Pons (tissue), 1 donor: ENCODE measurements around the gene SPATC1L.
"Not testable (repeated sequence)": the region's sequence is repeated elsewhere in the genome, so short reads cannot be mapped to it uniquely, and the experiment has no call there.

ENCODE experiments used
- DNase-seq: peaks from one replicate; pipeline ENCODE4 v3.0.0-alpha.2; 2016; ENCODE audit warnings: low spot score

The SPATC1L gene

DNA sequence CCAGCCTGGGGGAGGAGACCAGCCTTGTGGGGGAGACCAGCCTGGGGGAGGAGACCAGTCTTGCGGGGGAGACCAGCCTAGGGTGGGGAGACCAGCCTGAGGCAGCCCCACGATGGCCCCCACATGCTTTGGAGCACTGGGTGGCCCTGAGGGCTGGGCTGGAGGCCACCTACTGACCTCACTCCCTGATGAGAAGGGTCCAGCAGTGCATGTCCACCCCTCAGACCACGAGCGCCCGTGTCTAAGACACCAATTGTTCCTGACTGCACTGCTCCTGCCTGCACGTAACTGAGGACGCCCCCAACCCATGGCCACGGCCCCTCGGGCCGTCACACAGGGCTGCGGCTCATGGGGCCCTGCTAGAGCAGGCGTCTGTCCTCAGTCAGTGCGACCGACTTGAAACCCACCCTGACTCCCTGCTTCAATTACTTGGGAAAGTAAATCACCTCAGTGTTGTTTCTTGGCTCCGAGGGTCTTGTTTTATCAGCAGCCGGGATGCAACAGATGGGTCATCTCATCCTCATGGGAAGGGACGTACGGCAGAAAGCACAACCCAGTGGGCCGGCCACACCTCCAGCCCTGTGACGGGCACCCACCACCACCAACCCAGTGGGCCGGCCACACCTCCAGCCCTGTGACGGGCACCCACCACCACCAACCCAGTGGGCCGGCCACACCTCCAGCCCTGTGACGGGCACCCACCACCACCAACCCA lies at the start of gene SPATC1L:
Gene SPATC1L (minus strand): TSS at position 550 of the 715 bp plus-strand sequence. CDS start 1,643 bp downstream, outside the sequence.
- peak; percentile 80 for DNase-seq

DNA sequence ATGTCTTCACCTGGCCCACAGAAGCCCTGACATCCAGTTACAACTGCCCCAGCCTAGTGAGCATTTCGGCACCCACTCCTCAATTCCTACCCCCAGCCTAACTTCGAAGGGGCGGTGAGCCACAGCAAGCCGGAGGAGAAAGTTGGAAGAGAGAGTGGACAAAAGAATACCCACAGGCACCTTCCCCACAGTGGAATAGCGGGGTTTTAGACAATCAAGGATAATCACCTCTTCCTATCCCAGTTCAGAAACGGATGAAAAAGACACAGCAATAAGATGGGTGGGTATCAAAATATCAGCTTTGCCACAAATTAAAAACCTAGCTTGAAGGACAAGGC lies 45.6 kb upstream of the SPATC1L start:
- no peak for DNase-seq

DNA sequence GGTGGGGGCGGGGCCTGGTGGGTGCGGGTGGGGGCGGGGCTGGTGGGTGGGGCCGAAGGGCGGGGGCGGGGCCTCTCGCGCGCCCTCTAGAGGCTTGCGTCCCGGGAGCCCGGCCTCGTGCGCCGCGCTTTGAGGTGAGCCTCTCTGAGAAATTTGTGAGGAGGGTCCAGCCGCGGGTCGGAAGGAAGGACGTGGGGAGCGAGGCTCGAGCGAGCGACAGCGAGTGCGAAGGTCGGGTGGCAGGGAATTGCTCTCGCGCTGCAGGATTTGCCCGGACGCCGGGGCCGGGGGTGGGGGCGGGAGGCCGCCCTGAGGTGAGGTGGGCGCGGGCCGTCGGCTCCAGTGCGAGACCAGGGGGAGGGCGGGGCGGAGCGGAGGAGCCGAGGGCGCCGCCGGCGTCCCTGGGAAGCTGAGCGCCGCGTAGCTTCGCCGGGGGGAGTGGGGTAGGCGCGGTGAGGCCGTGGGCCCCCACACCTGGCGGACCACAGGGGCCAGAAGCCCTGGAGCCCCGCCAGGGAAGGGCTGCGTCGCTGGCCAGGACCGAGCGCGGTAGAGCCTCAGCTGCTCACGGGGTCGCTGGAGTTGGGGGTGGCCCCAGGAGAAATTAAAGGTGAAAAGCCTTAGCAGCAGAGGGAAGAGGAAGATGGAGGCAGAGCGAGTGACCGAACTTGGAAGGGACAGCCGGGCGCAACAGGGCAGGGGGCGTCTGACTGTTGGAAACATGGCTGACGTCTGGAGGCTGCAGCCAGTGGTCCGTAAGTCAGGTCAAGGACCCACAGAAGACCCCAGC lies 45.1 kb upstream of the SPATC1L start:
- DNase-seq: peak; percentile 39

DNA sequence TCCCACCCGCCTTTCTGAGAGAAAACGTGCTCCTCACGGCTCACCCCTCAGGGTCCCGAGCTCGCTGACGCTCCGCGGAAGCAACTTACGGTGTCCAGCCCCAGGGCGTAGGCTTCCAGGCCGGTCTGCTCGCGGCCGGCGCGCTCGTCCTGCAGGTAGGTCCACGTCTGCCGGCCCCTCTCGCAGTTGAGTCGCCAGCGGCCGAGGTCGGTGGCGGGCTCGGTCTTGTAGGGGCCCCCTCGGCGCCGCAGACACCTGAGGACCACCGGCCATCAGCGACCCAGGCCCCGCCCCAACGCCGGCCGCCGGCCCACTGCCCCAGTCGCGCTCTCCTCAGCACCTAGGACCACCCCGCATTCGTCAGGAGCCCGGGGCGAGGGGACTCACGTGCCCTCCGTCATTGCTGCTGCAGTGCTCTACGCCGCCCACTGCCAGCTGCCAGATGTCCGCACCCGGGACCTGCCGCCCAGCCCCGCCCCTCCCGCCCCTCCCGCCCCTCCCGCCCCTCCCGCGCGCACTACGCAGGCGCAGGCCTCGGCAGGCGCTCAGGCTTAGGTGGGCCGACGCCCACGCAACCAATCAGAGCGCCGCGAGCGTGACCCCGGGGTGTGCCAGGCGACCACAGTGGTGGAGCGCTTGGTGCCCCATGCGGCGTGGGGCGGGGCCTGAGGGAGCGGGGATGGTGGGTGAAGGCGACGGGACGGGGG lies 44.2 kb upstream of the SPATC1L start, which contains the start of gene LSS:
Gene LSS (minus strand): TSS at position 430 of the 707 bp plus-strand sequence. CDS start 29 bp downstream, at position 401.
- DNase-seq: peak; percentile 97

DNA sequence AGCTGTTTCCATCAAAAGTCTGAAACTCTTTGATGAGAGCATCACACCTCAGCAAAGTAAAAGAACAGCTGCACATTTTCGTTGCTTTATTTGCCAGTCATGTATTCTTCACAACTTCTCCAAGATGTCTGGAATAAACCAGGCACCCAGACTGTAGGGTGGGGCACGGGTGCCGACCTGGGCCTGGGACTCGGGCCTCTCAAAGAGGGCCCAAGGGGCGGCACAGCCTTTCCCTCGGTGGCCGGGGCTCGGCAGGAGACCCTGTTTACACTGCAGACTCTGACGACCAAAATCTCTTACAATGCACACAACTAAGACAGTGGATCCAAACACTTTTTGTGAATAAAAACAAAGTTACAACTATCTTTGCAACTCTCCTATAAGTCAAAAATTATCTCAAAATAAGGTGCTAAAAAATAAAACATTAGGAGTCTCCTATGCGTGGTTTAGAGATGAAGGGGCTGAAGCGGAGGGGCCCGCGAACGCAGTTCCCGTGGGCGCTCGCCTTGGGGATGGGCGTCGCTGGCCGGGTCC lies 43.6 kb upstream of the SPATC1L start:
- DNase-seq: peak; percentile 36

DNA sequence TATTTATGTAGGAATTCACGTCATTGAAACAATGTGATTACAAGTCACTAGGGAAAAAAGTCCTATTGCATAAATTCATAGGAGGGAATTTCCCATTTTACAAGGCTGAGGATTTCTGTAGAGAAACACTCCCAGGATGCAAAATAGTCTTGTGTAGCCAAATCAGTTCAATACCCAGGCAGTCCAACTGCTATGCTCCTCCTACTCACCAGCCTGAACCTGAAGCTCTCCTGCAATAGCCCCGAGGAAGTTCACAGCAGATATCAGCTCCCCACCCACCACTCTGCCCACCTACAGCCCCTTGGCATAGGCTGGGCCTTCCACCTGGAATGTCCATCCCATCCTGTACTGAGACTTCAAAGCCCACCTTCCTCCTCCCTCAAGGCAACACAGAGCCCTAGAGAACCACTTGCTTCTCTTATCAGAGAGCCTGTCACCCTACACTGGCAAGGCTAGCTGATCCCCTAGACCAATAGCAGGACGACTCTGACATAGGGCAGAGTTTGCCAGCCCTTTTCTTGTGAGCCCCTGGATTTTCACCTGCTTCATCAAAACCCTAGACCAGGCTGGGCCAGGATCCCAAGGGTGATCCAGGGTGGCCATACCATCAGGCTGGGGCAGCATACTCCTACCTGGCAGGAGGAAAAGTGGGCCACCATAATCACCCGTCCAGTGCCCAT lies 42.8 kb upstream of the SPATC1L start:
- peak; percentile 44 for DNase-seq

DNA sequence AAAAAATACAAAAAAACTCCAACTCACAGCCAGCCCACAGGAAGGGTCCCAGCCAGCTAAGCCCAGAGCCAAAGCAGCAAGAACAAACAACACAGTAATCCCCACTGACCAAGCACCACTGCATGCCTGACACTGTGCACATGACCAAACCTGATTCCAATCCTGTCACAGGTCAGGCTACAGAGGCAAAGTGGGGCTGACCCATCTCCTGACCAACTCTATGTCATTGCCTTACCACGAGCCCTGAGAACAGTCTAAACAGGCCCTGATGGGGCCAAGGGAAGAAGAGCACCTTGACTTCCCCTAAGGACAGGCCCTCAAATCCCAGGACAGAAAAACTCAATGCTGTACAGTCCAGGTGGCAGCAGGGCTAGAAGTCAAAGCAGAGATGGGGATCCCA lies 41.9 kb upstream of the SPATC1L start:
- peak; percentile 72 for DNase-seq

DNA sequence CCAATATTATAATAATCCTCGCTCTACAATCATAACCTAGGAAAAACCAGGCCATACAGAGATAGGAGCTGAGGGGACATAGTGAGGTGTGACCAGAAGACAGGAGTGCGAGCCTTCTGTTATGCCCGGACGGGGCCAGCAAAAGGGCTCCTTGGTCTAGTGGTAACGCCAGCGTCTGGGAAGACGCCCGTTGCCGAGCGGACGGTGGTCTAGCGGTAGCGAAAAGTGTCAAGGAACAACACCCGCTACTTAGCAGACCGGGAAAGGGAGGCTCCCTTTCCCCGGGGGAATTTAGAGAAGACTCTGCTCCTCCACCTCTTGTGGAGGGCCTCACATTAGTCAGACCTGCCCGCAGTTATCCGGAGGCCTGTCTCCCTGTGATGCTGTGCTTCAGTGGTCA lies 39.4 kb upstream of the SPATC1L start:
- DNase-seq: not testable (repeated sequence)

DNA sequence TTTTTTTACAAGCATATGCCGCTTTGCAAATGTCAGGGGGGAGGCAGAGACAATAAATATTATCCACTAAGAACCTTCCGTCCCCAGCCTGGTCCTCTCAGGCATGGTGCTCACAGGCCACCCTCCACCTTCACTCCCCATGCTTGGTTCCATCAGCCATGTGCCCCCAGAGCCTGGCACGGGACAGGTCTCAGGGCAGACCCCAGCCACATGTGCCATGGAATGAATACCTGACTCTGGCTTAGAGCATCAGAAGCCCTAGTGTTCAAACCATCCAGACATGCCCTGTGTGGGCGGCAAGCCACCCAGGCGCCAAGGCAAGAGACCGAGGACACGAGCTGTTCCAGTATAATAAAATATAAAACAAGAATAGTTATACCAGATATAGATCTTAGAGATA lies 39.0 kb upstream of the SPATC1L start:
- DNase-seq: no peak

DNA sequence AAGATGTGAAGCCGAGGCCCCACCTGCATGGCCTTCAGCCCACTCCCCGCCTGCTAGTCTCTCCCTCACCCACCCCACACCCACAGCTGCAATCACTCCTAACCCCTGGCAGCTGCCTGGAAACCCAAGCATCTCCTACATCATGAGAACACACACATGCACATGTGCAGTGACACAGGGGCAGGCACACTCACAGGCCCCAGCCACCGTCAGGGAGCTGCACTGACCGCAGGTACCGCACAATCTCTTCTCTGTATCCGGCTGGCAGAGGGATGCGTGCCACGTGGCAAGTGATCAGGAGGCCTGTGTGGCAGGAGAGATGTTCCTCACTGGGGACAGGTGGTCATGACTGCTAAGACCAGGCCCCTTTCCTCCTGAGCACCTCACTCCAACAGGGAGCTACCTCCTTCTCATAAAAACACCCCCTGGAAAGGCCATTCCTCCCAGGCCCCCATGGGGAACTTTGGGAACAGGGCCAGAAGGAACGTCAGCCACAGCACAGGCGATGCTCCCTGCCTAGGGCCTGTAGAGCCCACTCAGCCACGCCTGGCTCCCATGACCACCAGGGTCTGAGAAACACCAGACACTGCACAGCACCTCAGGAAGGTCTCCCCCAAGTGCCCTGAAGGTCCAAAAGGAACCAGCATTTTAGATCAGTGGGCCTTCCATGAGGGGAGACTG lies 38.3 kb upstream of the SPATC1L start:
- DNase-seq: no peak

DNA sequence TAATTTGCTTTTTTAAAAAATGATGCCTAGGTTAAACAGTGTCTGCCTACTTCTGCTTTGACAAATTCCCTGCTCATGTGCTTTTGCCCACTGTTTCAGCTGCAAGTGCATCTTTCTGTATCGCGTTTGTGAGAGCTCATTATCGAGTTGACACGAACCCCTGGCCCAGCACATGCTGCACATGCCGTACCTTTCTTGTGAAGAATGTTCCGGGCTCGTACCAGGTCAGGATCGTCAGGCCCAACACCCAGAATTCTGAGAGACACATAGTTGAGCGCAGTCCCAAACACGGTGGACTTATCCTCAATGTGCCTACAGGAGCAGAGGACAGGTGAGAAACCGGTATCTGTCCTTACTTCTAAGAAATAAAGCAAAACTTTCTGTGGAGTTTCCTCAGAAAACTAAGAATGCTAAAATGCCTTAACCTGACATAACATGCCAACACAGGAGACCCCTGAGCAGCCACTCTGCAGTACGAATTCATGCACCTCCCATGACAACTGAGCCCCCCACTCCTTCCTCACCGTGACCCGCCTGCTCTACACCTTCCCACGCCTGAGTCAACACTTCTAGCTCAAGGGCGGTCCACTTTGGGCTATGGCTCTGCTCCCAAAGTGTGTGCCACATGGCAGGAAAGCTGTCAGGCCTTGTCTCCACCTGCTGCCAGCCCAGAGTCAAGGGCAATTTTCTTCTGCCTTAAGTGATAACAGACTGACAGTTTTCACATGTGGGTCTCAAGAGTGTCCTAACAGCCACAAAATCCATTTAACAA lies 37.6 kb upstream of the SPATC1L start:
- DNase-seq: no peak

DNA sequence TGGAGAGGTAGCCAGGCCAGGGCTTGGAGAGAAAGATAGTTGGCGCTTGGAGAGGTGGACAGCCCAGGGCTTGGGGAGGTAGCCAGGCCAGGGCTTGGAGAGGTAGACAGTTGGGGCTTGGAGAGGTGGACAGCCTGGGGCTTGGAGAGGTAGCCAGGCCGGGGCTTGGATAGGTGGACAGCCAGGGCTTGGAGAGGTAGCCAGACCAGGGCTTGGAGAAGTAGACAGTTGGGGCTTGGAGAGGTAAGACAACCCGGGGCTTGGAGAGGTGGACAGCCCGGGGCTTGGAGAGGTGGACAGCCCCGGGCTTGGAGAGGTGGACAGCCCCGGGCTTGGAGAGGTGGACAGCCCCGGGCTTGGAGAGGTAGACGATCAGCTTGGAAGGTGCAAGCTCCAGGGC lies 36.6 kb upstream of the SPATC1L start:
- DNase-seq: no peak

DNA sequence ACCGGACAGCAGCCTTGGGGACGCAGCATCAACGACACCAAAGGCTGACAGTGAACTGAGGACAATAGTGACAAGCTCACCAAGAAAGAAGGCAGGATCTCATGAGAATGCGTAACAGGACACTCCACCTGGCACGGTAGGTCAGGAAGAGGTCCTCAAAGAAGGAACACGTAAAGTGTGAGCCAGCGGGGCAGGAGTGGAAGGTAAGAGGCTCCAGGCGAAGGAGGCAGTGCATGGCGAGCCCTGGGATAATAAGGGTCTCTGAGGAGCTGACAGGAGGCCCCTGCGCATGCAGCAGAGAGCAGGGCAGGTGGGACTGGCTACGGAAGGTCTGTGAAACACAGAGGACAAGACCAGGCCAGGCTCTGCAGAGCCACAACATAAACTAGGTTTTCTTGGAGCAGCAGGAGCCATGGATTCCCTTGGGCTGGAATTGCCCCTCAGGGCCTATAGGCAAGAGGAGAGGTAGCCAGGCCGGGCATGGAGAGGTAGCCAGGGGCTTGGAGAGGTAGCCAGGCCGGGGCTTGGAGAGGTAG lies 36.1 kb upstream of the SPATC1L start:
- no peak for DNase-seq

DNA sequence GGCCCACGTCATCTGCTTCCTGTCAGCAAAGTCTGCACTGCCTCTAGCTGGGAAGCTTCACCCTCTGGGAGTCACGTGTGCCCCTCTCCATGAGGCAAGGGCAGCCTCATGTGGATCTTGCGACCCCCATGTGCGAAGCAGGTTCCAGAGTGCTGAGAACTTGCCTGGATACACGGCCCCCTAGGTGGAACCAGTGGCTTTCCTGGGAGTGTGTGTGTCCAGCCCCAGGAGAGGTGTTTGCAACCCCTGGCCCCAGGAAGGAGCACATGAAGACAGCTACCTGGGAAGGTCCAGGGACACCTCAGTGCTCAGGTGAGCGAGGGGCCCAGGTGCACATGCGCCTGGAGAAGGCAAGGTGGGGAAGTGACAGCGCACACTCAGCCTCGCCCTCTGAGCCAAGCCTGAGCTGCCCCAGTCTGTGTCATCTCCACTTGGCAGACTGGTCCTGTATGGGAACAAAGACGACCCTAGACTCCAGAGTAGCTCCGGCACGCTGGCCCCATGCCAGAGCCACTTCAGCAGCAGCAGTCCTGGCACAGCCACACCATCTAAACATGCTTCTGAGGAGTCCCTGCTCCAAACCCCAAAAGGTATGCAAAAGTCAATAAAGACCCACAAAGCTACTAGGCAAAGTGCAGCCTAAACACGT lies 35.5 kb upstream of the SPATC1L start:
- peak; percentile 62 for DNase-seq

DNA sequence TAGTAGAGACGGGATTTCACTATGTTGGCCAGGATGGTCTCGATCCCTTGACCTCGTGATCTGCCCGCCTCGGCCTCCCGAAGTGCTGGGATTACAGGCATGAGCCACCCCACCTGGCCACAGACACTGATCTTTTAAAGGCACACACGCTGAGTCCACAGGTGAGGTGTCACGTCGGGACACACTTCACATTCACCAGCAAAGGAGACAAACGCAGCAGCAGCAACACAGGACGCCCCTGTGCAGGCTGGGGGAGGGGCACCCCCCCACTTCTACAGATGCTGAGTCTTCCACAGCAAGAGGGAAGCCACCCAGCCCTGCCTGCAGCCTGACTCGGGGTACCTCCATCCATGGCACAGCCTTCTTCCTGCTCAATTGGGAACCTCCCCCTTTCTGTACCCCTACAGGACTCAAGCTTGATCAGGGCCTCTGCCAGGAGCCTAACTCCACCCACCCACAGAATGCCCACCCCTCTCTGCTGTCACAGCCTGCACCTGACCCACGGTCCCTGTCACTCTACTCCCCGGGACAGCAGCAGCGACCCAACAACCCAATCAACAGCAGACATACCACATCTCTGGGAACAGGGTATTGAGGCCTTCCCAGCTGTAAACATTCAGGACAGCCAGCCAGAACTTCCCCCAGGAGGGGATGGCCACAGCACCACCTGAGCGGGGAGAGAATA lies 34.8 kb upstream of the SPATC1L start:
- DNase-seq: no peak

DNA sequence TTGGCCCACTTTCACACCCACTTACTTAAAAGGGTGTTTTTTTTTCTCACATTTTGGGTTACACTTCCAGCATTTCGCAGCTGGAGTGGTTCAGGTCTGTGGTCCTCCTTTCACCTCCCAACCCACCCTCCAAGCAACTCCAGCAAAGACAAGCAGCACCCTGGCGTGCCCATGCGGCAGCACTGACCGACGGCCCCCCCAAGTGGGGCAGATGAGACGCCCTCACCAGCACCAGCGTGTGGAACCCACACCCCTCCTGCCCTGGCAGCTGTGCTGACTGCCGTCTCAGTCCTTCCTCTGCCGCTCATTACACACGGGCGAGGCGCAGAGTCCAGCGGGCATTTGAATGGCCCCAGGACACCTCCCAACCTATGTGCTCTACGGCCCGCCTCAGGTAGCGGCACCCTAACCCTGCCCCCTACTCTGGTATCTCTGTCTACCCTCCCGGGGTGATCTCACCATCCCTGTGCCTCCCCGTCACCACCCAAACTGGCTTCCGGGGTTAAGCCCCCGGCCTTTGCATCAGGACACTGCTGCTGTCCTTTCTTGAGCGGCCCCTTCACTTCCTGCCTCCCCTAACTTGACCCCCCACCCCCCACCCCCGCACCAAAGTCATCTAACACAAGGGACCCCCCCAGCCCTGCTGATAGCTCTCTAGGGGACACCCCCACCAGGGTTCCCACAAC lies 33.4 kb upstream of the SPATC1L start:
- no peak for DNase-seq

DNA sequence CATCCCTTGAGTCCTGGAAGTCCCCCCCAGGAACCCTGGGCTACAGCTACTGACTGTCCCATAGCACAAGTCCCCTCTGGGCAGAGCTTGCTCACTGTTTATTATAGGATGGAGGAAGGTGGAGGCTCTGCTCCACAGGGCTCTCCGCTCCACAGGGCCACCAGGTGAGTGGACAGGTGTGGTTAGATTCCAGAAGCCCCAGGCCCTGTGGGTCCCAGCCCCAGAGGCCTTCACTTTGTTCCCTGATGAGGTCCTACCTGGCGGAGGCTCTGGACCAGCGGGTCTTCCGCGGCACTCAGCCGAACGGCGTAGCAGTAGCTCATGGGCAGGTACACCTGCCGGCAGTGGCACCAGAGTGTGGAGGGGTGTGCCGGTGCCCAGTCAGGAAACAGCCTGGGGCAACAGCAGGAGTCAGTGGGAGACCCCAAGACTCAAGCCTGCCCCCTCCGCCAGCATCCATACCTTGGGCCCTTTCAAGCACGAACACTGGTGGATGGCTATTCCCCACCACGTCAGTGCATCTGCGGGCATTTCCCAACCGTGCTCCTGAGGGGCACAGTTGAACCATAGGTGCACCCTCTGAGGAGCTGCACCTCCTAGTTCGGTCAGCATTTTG lies 32.0 kb upstream of the SPATC1L start:
- no peak for DNase-seq
